ENCODE results near the gene UBASH3B. TPM values are rescaled to one million over a fixed set of nuclear protein-coding genes. Genes with fewer than 3 reads are reported as not detected.

Gene UBASH3B
- total and polyA plus RNA-seq, 11 donors = 0.72 to 19.0 (median 1.7) TPM

GRCh38 chr11:122751292-122752070, 96.0 kb downstream of the UBASH3B start:
- DNase-seq (no peak), ATAC-seq (no peak)
- 88 to 93% (median 89%) methylated on average over 5 of the region's 5 CpGs for WGBS, 4 donors
- H3K9me3 ChIP-seq = no peaks in the 10 kb centered on the region
- H3K27me3 ChIP-seq = no peaks in the 10 kb centered on the region
- H3K27ac ChIP-seq = no peak overlapping the region
- TF ChIP-seq CTCF (IDR thresholded peaks at IDR 0.05) (no peak), POLR2A (IDR thresholded peaks at IDR 0.05) (no peak)
- H3K4me3 ChIP-seq = no peak overlapping the region
- no peaks in the 10 kb centered on the region for H3K36me3 ChIP-seq
- intact Hi-C loops (cut with DNase I) = no loop called here
- peaks cover 0 to 69% (median 0%) of the 10 kb centered on the region in 12 donors for H3K4me1 ChIP-seq

- Histone ChIP-seq H3K9me3 (no peaks in the 10 kb centered on the region), H3K4me1 (peaks cover 0 to 51% (median 0%) of the 10 kb centered on the region in 12 donors), H3K27ac (no peak overlapping the region), H3K27me3 (no peaks in the 10 kb centered on the region), H3K36me3 (no peaks in the 10 kb centered on the region), H3K4me3 (no peak overlapping the region)
- intact Hi-C loops (cut with DNase I) = no loop called here
- ATAC-seq (no peak), DNase-seq (no peak)
- 76 to 89% (median 86%) methylated on average over 3 of the region's 3 CpGs for WGBS, 4 donors
- no peak for TF ChIP-seq POLR2A (IDR thresholded peaks at IDR 0.05)
- no peak for TF ChIP-seq CTCF (IDR thresholded peaks at IDR 0.05)
These were observed 98.5 kb downstream of the UBASH3B start for GRCh38 chr11:122754028-122754427.

- Histone ChIP-seq H3K9me3 (no peaks in the 10 kb centered on the region), H3K27ac (no peak overlapping the region), H3K27me3 (no peaks in the 10 kb centered on the region), H3K36me3 (no peaks in the 10 kb centered on the region), H3K4me1 (peaks cover 0 to 44% (median 0%) of the 10 kb centered on the region in 12 donors), H3K4me3 (no peak overlapping the region)
- TF ChIP-seq CTCF (IDR thresholded peaks at IDR 0.05) (peak in 7 of 12 donors; percentile 10 to 48 (median 31)), POLR2A (IDR thresholded peaks at IDR 0.05) (no peak)
- WGBS, 4 donors = 83 to 87% (median 84%) methylated on average over 16 of the region's 16 CpGs
- DNase-seq = no peak
- ATAC-seq = no peak
- intact Hi-C loops (cut with DNase I) = no loop called here
These were observed 99.2 kb downstream of the UBASH3B start for GRCh38 chr11:122754553-122755322.

- H3K27ac ChIP-seq = peak overlapping the region in 1 of 12 donors; percentile 74
These were observed 99.9 kb downstream of the UBASH3B start for GRCh38 chr11:122755409-122755808.

More at GRCh38 chr11:122755409-122755808, 99.9 kb downstream of the UBASH3B start:
- H3K4me3 ChIP-seq = no peak overlapping the region
- intact Hi-C loops (cut with DNase I) = no loop called here
- no peaks in the 10 kb centered on the region for H3K36me3 ChIP-seq
- TF ChIP-seq POLR2A (IDR thresholded peaks at IDR 0.05) = no peak
- TF ChIP-seq CTCF (IDR thresholded peaks at IDR 0.05) = no peak
- H3K9me3 ChIP-seq = no peaks in the 10 kb centered on the region
- WGBS, 4 donors = 57 to 69% (median 66%) methylated on average over 8 to 9 of the region's 9 CpGs
- H3K4me1 ChIP-seq = peaks cover 0 to 37% (median 0%) of the 10 kb centered on the region in 12 donors
- ATAC-seq = peak in 3 of 4 donors; percentile 38 to 64 (median 50)
- H3K27me3 ChIP-seq = no peaks in the 10 kb centered on the region
- DNase-seq = no peak
